HG03571 (cell line): ENCODE results near the gene OR5T1.

Experiments
- ATAC-seq: cut with Tn5 transposase; IDR thresholded peaks from one replicate; pipeline ENCODE4 v1.9.1; 2021; ENCODE audit not compliant: unreplicated experiment

Gene OR5T1

DNA sequence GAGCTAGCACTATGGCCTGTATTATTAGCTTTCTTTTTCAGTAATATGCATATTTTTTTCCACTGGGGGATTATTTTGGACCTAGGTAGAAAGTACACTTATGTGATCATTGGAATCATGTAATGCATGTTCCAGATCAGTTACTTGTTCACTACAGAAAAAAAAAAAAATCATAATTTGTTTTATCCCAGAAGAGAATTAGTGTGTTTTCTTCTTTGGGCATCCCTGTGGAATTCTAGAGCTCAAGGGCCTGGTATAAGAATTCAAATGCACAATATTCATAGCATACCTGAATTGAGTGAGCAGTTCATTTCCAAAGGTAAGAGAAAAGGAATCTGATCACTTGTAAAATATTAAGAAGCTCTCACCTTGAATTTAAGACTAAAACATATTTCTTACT is at the start of gene OR5T1:
TSS of gene OR5T1 (plus strand) at position 301 of the 400 bp plus-strand sequence. CDS start 1,485 bp downstream, outside the sequence.
- ATAC-seq = no peak

DNA sequence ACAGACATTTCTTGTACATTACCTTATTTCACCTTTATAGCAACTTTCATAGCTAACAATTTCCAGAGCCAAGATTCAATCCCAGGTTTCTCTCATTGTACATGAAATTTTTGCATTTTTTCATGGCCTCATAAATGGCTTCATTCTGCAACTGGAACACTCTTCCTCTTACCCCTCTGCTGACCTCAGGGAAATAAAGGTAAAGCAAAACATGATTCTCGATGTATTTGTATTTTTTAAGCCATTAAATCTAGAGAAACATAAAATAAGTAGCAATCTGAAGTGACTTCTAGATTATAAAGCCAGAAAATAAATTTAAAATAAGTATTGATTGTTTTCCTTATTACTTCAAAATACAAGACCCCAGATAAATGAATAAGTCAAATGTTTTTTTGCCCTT is 39.8 kb upstream of the OR5T1 start, which contains the start of gene OR5T2:
TSS of gene OR5T2 (minus strand) at position 101 of the 400 bp plus-strand sequence. CDS start 1,193 bp downstream, outside the sequence.
- no peak for ATAC-seq

DNA sequence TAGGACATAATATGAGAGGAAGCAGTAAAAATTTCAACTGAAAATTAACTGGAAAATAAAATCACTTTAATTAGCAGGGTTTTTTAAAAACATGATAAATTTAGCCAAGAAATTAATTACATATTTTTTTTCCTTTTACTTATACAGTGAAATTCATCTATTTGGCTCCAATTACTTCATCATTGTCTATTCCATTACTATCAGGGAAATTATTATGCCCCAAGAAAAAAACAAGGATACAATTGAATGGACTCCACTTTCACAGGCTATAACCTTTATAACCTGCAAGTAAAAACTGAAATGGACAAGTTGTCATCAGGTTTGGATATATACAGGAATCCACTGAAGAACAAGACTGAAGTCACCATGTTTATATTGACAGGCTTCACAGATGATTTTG is 22.0 kb upstream of the OR5T1 start, which contains the start of gene OR5T3:
TSS of gene OR5T3 (plus strand) at position 301 of the 400 bp plus-strand sequence. CDS start at position 301, 0 bp downstream.
- ATAC-seq = no peak

DNA sequence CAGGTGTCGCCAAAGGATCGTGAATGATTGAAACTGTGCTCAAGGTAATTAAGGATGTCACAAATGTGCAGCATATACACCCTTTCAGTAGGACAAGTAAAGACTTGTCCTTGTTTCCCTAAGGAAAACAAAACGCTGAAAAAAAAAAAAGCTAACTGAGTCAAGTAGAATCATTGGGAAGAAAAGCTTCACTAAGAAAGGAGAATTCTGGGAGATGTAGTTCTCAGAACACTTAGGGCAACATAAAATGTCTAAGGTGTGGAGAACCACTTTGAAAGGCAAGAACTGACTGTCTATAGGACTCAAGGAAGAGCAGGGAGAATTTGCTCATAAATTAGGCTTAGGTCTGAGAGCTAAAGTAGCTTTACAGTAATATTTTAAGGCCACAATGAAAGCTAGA is 2.9 kb upstream of the OR5T1 start:
- no peak for ATAC-seq

- ATAC-seq = no peak
Observed at GRCh38 chr11:56292154-56292553, 18.2 kb downstream of the OR5T1 start, which contains the start of gene OR8H1. OR8H1 (minus strand) TSS chr11:56292254; CDS start chr11:56291062, 1,192 bp downstream.

DNA sequence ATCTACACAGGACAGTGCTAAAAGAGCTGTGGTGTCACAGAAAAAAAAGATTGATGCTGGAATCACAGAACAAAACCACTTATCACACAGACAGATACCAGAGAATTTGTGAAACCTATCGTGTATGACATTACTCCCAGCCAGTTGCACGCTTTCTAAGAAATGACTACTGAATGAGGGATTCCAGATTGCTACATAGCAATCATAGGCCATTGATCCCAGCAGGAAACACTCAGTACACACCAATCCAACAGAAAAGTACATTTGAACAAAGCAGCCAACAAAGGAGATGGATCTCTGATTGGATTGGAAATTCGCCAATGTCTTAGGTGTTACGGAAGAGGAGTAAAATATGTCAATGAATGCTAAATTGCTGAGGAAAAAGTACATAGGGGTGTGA is 22.9 kb downstream of the OR5T1 start:
- ATAC-seq = no peak

DNA sequence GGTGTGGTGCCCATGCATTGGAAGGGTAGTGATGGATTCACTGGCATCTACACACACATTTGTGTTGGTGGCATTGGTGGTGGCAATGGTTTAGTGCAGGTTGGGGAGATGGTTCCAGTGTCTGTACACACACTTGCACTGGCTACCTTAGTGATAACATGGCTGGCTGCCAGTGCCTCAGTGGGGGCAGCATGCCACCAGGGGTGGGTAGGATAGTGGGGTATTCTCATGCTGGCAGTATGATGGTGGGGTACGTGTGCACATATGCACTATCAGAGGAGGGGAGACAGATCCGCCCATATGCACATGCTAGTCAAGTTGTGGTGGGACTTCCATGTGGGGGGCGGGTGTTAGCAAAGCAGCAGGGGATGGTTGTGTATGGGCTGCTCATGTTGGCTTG is 33.9 kb downstream of the OR5T1 start:
- no peak for ATAC-seq

GRCh38 chr11:56314844-56315243 is 40.9 kb downstream of the OR5T1 start, which contains the start of gene OR8K3:
OR8K3 (plus strand) TSS chr11:56315144; CDS start chr11:56318307, 3,163 bp downstream.
- no peak for ATAC-seq
